HG02840 (cell line): ENCODE results near the gene KIAA1671.

Source experiments
- ATAC-seq: cut with Tn5 transposase; IDR thresholded peaks from one replicate; pipeline ENCODE4 v1.9.1; 2021; ENCODE audit warnings: mild to moderate bottlenecking, moderate library complexity, moderate number of reproducible peaks; ENCODE audit not compliant: unreplicated experiment, low FRiP score

KIAA1671 gene

GRCh38 chr22:24977370-24978221 lies 25.1 kb downstream of the KIAA1671 start:
- ATAC-seq: no peak

GRCh38 chr22:24978308-24978707 lies 25.8 kb downstream of the KIAA1671 start:
- no peak for ATAC-seq

GRCh38 chr22:24981066-24981465 lies 28.6 kb downstream of the KIAA1671 start:
- ATAC-seq: no peak

- no peak for ATAC-seq
Observed at GRCh38 chr22:24981656-24982055, 29.1 kb downstream of the KIAA1671 start.

GRCh38 chr22:24982301-24983056 lies 30.0 kb downstream of the KIAA1671 start:
- ATAC-seq: no peak

GRCh38 chr22:24983151-24983550 lies 30.6 kb downstream of the KIAA1671 start:
- ATAC-seq: no peak

- no peak for ATAC-seq
Observed at GRCh38 chr22:24984122-24984521, 31.6 kb downstream of the KIAA1671 start.

GRCh38 chr22:24985826-24986214 lies 33.3 kb downstream of the KIAA1671 start:
- ATAC-seq: no peak

GRCh38 chr22:24986816-24987215 lies 34.3 kb downstream of the KIAA1671 start:
- no peak for ATAC-seq

- no peak for ATAC-seq
Observed at GRCh38 chr22:24989135-24989534, 36.6 kb downstream of the KIAA1671 start.

GRCh38 chr22:24989541-24989951 lies 37.0 kb downstream of the KIAA1671 start:
- ATAC-seq: no peak

GRCh38 chr22:24990344-24990905 lies 37.9 kb downstream of the KIAA1671 start:
- ATAC-seq: no peak

GRCh38 chr22:24992946-24993345 lies 40.4 kb downstream of the KIAA1671 start:
- no peak for ATAC-seq

GRCh38 chr22:24994070-24994763 lies 41.7 kb downstream of the KIAA1671 start:
- ATAC-seq: no peak

GRCh38 chr22:24995649-24996180 lies 43.2 kb downstream of the KIAA1671 start:
- no peak for ATAC-seq

- ATAC-seq: no peak
Observed at GRCh38 chr22:24996420-24996952, 44.0 kb downstream of the KIAA1671 start.

- no peak for ATAC-seq
Observed at GRCh38 chr22:24997023-24997422, 44.5 kb downstream of the KIAA1671 start.

GRCh38 chr22:25000686-25001085 lies 48.2 kb downstream of the KIAA1671 start:
- no peak for ATAC-seq

- ATAC-seq: no peak
Observed at GRCh38 chr22:25002241-25002985, 49.9 kb downstream of the KIAA1671 start.

GRCh38 chr22:25006354-25006753 lies 53.8 kb downstream of the KIAA1671 start:
- ATAC-seq: no peak
